GM23338 (cell line): ENCODE results near the gene TKFC. TPM values are rescaled to one million over a fixed set of nuclear protein-coding genes. Genes with fewer than 3 reads are reported as not detected.

Source experiments
- ATAC-seq: fragments of 200-7000 bp; cut with Tn5 transposase; 3 replicates; pipeline ENCODE4 v1.9.1; 2020
- DNase-seq: peaks from one replicate; pipeline ENCODE4 v3.0.0-alpha.2; 2015; ENCODE audit warnings: low spot score
- H2AFZ ChIP-seq: fragments of 200-600 bp; sonication (generic); 2 replicates; pipeline ENCODE4 v1.8.0; 2016; ENCODE audit warnings: antibody characterized with exemption, mild to moderate bottlenecking, moderate library complexity
- H3F3A ChIP-seq: fragments of 200-600 bp; sonication (generic); replicated peaks from 2 replicates; pipeline ENCODE4 v1.8.0; 2017; ENCODE audit warnings: antibody characterized with exemption, mixed run types, low read depth
- H3K27ac ChIP-seq: fragments of 200-600 bp; sonication (generic); 2 replicates; pipeline ENCODE4 v1.6.1; 2016; ENCODE audit warnings: low read depth
- H3K27me3 ChIP-seq: fragments of 200-600 bp; sonication (generic); 2 replicates; pipeline ENCODE4 v1.8.0; 2016; ENCODE audit warnings: mild to moderate bottlenecking, mixed run types, moderate library complexity; ENCODE audit not compliant: insufficient read depth
- H3K36me3 ChIP-seq: fragments of 200-600 bp; sonication (generic); 2 replicates; pipeline ENCODE4 v1.8.0; 2016; ENCODE audit warnings: mild to moderate bottlenecking; ENCODE audit not compliant: insufficient read depth
- H3K4me1 ChIP-seq: fragments of 200-600 bp; sonication (generic); 2 replicates; pipeline ENCODE4 v1.8.0; 2016; ENCODE audit warnings: mild to moderate bottlenecking, moderate library complexity; ENCODE audit not compliant: insufficient read depth
- H3K4me2 ChIP-seq: fragments of 200-600 bp; sonication (generic); 2 replicates; pipeline ENCODE4 v1.7.1; 2017; ENCODE audit warnings: mixed run types
- H3K4me3 ChIP-seq: fragments of 200-600 bp; sonication (generic); 2 replicates; pipeline ENCODE4 v1.6.1; 2016; ENCODE audit warnings: mixed run types
- H3K79me2 ChIP-seq: fragments of 200-600 bp; sonication (generic); replicated peaks from 2 replicates; pipeline ENCODE4 v1.8.0; 2017; ENCODE audit warnings: mild to moderate bottlenecking; ENCODE audit not compliant: insufficient read depth
- H3K9me2 ChIP-seq: fragments of 200-600 bp; sonication (generic); 2 replicates; pipeline ENCODE4 v1.8.0; 2017; ENCODE audit not compliant: insufficient read depth
- H4K20me1 ChIP-seq: fragments of 200-600 bp; sonication (generic); replicated peaks from 2 replicates; pipeline ENCODE4 v1.8.0; 2017; ENCODE audit warnings: mild to moderate bottlenecking; ENCODE audit not compliant: insufficient read depth
- H3K27ac Mint-ChIP-seq: 2 replicates; pipeline ENCODE4 v1.8.0; 2020; ENCODE audit warnings: inconsistent platforms, mild to moderate bottlenecking, moderate library complexity, mixed read lengths
- H3K27me3 Mint-ChIP-seq: 3 replicates; pipeline ENCODE4 v1.8.0; 2022; ENCODE audit warnings: low read depth, mild to moderate bottlenecking, moderate library complexity, mixed read lengths, inconsistent platforms; ENCODE audit not compliant: insufficient read depth, poor library complexity
- H3K36me3 Mint-ChIP-seq: 3 replicates; pipeline ENCODE4 v1.8.0; 2021; ENCODE audit warnings: low read depth, mild to moderate bottlenecking, inconsistent platforms, moderate library complexity, mixed read lengths
- H3K4me1 Mint-ChIP-seq: 3 replicates; pipeline ENCODE4 v1.8.0; 2020; ENCODE audit warnings: mild to moderate bottlenecking, inconsistent platforms, mixed read lengths
- H3K4me3 Mint-ChIP-seq: 3 replicates; pipeline ENCODE4 v1.8.0; 2021; ENCODE audit warnings: moderate library complexity, mild to moderate bottlenecking, inconsistent platforms, mixed read lengths
- H3K9me3 Mint-ChIP-seq: 3 replicates; pipeline ENCODE4 v1.8.0; 2020; ENCODE audit warnings: moderate library complexity, mild to moderate bottlenecking, inconsistent platforms, mixed read lengths
- CREB1 ChIP-seq: fragments of 250-450 bp; sonication (Bioruptor Pico); IDR thresholded peaks from 2 replicates; pipeline ENCODE4 v1.5.0; 2020; ENCODE audit warnings: low read depth, mild to moderate bottlenecking, moderate library complexity
- CTCF ChIP-seq, 2 experiments: fragments of 200-600 bp in 1 of 2; sonication (generic) in 1 of 2; conservative IDR thresholded peaks; 2 replicates each; pipeline versions ENCODE4 v1.5.1 to v1.6.1; 2016 to 2017; ENCODE audit warnings: antibody characterized with exemption in 2 of 2, low read depth in 2 of 2, mild to moderate bottlenecking in 2 of 2, moderate library complexity in 1 of 2
- EZH2 ChIP-seq: fragments of 200-600 bp; sonication (generic); IDR thresholded peaks from one replicate; pipeline ENCODE4 v1.8.0; 2017; ENCODE audit warnings: antibody characterized with exemption, mild to moderate bottlenecking, low read depth; ENCODE audit not compliant: unreplicated experiment
- EZH2phosphoT487 ChIP-seq: fragments of 200-600 bp; sonication (generic); IDR thresholded peaks from one replicate; pipeline ENCODE4 v1.8.1; 2018; ENCODE audit warnings: antibody characterized with exemption; ENCODE audit not compliant: unreplicated experiment
- JUNB ChIP-seq: IDR thresholded peaks from one replicate; pipeline ENCODE4 v1.6.1; 2016; ENCODE audit warnings: antibody characterized with exemption; ENCODE audit not compliant: unreplicated experiment
- NANOG ChIP-seq: IDR thresholded peaks from 2 replicates; pipeline ENCODE4 v1.6.1; 2016; ENCODE audit warnings: antibody characterized with exemption, borderline replicate concordance
- POLR2AphosphoS5 ChIP-seq: IDR thresholded peaks from 2 replicates; pipeline ENCODE4 v1.6.1; 2016; ENCODE audit warnings: antibody characterized with exemption, low read depth
- STAT1 ChIP-seq: IDR thresholded peaks from one replicate; pipeline ENCODE4 v1.6.1; 2016; ENCODE audit warnings: antibody characterized with exemption; ENCODE audit not compliant: unreplicated experiment
- ZNF114 ChIP-seq: fragments of 250-450 bp; sonication (Bioruptor Pico); IDR thresholded peaks from 2 replicates; pipeline ENCODE4 v1.5.0; 2020; ENCODE audit warnings: mild to moderate bottlenecking, moderate library complexity
- ZNF331 ChIP-seq: fragments of 250-450 bp; sonication (Bioruptor Pico); IDR thresholded peaks from 2 replicates; pipeline ENCODE4 v1.5.0; 2020; ENCODE audit warnings: low read depth, mild to moderate bottlenecking, moderate library complexity
- polyA plus RNA-seq: library from polyadenylated mRNA; unstranded; fragments of >200 nt; fragmentation: Nextera tagmentation; extraction: Ambion mirVana; gene quantifications from 2 replicates; pipeline ENCODE4 v1.2.1, GENCODE V29; 2016
- total RNA-seq: library from RNA; depleted of rRNA; stranded (reverse); fragments of >200 nt; shearing (Covaris generic); gene quantifications from 2 replicates; pipeline ENCODE4 v1.2.3, GENCODE V29; 2014
- TF ChIP-seq, protein P1 (sequence below): IDR thresholded peaks from one replicate; pipeline ENCODE4 v1.6.1; 2018; ENCODE audit warnings: antibody characterized with exemption; ENCODE audit not compliant: unreplicated experiment
- TF ChIP-seq, protein P2 (sequence below): IDR thresholded peaks from 2 replicates; pipeline ENCODE4 v1.6.1; 2016; ENCODE audit warnings: antibody characterized with exemption

Gene TKFC
- total and polyA plus RNA-seq, 2 experiments from 2014 or later: 21.7 to 46.9 TPM

DNA sequence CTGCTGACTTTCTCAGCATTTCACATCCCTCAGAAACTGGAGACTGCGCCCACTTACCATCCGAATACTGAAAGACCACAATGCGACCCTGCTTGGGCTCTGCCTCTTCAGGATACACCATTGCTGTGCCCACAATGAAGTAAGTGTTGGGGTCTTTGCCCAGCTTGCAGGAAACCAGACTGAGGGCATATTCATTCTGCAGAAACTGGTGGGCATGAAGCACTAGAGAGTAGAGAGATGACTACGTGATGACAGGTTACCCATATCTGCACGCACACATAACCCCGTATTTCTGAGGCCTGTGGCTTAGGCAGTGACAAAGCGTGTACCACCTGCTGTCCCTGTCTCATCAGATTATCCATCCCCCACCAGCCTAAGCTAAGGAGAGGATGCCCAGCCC is 23.3 kb upstream of the TKFC start (continued):
- TF ChIP-seq CTCF (conservative IDR thresholded peaks at IDR 0.05; ENCODE audit: low read depth in 2 of 2) (no peak), CREB1 (CRISPR knock-in tag) (no peak), JUNB (no peak)
- TF ChIP-seq, protein P1, sequence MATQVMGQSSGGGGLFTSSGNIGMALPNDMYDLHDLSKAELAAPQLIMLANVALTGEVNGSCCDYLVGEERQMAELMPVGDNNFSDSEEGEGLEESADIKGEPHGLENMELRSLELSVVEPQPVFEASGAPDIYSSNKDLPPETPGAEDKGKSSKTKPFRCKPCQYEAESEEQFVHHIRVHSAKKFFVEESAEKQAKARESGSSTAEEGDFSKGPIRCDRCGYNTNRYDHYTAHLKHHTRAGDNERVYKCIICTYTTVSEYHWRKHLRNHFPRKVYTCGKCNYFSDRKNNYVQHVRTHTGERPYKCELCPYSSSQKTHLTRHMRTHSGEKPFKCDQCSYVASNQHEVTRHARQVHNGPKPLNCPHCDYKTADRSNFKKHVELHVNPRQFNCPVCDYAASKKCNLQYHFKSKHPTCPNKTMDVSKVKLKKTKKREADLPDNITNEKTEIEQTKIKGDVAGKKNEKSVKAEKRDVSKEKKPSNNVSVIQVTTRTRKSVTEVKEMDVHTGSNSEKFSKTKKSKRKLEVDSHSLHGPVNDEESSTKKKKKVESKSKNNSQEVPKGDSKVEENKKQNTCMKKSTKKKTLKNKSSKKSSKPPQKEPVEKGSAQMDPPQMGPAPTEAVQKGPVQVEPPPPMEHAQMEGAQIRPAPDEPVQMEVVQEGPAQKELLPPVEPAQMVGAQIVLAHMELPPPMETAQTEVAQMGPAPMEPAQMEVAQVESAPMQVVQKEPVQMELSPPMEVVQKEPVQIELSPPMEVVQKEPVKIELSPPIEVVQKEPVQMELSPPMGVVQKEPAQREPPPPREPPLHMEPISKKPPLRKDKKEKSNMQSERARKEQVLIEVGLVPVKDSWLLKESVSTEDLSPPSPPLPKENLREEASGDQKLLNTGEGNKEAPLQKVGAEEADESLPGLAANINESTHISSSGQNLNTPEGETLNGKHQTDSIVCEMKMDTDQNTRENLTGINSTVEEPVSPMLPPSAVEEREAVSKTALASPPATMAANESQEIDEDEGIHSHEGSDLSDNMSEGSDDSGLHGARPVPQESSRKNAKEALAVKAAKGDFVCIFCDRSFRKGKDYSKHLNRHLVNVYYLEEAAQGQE: no peak

GRCh38 chr11:61310749-61311148 is 22.3 kb upstream of the TKFC start:
- H3K27me3 ChIP-seq: no peaks in the 10 kb centered on the region
- H3K4me2 ChIP-seq: no peak overlapping the region
- H3K36me3 ChIP-seq: peaks cover 77% of the 10 kb centered on the region
- H3F3A ChIP-seq: 0 out of 2 replicates have a peak, but pooled peaks cover 7% of the 10 kb centered on the region
- Mint-ChIP-seq H3K36me3 (peaks cover 40% of the 10 kb centered on the region), H3K27ac (no peak overlapping the region), H3K4me3 (no peak overlapping the region), H3K9me3 (no peaks in the 10 kb centered on the region), H3K4me1 (no peaks in the 10 kb centered on the region), H3K27me3 (no peaks in the 10 kb centered on the region)
- ATAC-seq (no peak), DNase-seq (no peak)
- H3K27ac ChIP-seq: no peak overlapping the region
- H3K79me2 ChIP-seq: peaks cover 5% of the 10 kb centered on the region; the same call in 1 of the 2 replicates
- no peak overlapping the region for H3K4me3 ChIP-seq
- peaks cover 24% of the 10 kb centered on the region for H4K20me1 ChIP-seq
- no peaks in the 10 kb centered on the region for H3K9me2 ChIP-seq
- no peak overlapping the region for H2AFZ ChIP-seq
- no peaks in the 10 kb centered on the region for H3K4me1 ChIP-seq
- TF ChIP-seq JUNB (no peak), ZNF114 (CRISPR knock-in tag) (no peak), ZNF331 (CRISPR knock-in tag) (no peak), NANOG (no peak), CREB1 (CRISPR knock-in tag) (no peak), STAT1 (no peak), EZH2phosphoT487 (no peak), EZH2 (no peak), POLR2AphosphoS5 (no peak)
- TF ChIP-seq, protein P2, sequence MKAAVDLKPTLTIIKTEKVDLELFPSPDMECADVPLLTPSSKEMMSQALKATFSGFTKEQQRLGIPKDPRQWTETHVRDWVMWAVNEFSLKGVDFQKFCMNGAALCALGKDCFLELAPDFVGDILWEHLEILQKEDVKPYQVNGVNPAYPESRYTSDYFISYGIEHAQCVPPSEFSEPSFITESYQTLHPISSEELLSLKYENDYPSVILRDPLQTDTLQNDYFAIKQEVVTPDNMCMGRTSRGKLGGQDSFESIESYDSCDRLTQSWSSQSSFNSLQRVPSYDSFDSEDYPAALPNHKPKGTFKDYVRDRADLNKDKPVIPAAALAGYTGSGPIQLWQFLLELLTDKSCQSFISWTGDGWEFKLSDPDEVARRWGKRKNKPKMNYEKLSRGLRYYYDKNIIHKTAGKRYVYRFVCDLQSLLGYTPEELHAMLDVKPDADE: no peak
- TF ChIP-seq, protein P1: no peak
